DND-41 (cell line): ENCODE results near the gene ZNF23.

ENCODE experiments used
- ATAC-seq: fragments of 200-7000 bp; cut with Tn5 transposase; 3 replicates; pipeline ENCODE4 v1.9.1; 2021; ENCODE audit warnings: low read depth; ENCODE audit not compliant: insufficient read depth
- DNase-seq: peaks from one replicate; pipeline ENCODE4 v3.0.0-alpha.2; 2020
- H2AFZ ChIP-seq: 2 replicates; pipeline ENCODE4 v1.6.0; 2012; ENCODE audit warnings: low read depth, low read length
- H3K27ac ChIP-seq: 2 replicates; pipeline ENCODE4 v1.5.1; 2012; ENCODE audit warnings: low read length, inconsistent platforms
- H3K27me3 ChIP-seq: fragments of 200-600 bp; sonication (generic); 2 replicates; pipeline ENCODE4 v1.6.0; 2012; ENCODE audit warnings: low read length, mild to moderate bottlenecking, inconsistent platforms; ENCODE audit not compliant: insufficient read depth, poor library complexity
- H3K36me3 ChIP-seq: 2 replicates; pipeline ENCODE4 v1.5.1; 2012; ENCODE audit warnings: low read length, inconsistent platforms; ENCODE audit not compliant: insufficient read depth
- H3K4me1 ChIP-seq: 2 replicates; pipeline ENCODE4 v1.5.1; 2012; ENCODE audit warnings: mild to moderate bottlenecking, low read length; ENCODE audit not compliant: insufficient read depth
- H3K4me2 ChIP-seq: 2 replicates; pipeline ENCODE4 v1.6.0; 2012; ENCODE audit warnings: mild to moderate bottlenecking, moderate library complexity, low read length, inconsistent platforms; ENCODE audit not compliant: insufficient read depth
- H3K4me3 ChIP-seq, 2 experiments: fragments of 200-600 bp in 1 of 2; shearing (Covaris generic) in 1 of 2; 2 replicates each; pipeline ENCODE4 v1.5.1; 2012 to 2016; ENCODE audit warnings: inconsistent platforms in 2 of 2, low read length in 2 of 2, mild to moderate bottlenecking in 2 of 2, low read depth in 1 of 2, moderate library complexity in 1 of 2
- H3K79me2 ChIP-seq: 2 replicates; pipeline ENCODE4 v1.6.0; 2012; ENCODE audit warnings: low read length, inconsistent platforms; ENCODE audit not compliant: insufficient read depth
- H3K9ac ChIP-seq: 2 replicates; pipeline ENCODE4 v1.6.0; 2012; ENCODE audit warnings: low read depth, mild to moderate bottlenecking, inconsistent platforms, low read length, moderate library complexity
- H3K9me3 ChIP-seq: 2 replicates; pipeline ENCODE4 v1.5.1; 2012; ENCODE audit warnings: low read length, moderate library complexity, mild to moderate bottlenecking, inconsistent platforms; ENCODE audit not compliant: insufficient read depth, severe bottlenecking
- H4K20me1 ChIP-seq: 2 replicates; pipeline ENCODE4 v1.6.0; 2012; ENCODE audit warnings: low read length; ENCODE audit not compliant: insufficient read depth
- EZH2 ChIP-seq: IDR thresholded peaks from 3 replicates; pipeline ENCODE4 v1.6.1; 2012; ENCODE audit warnings: borderline replicate concordance, low read depth, mild to moderate bottlenecking, moderate library complexity, low read length, inconsistent platforms; ENCODE audit not compliant: severe bottlenecking
- TF ChIP-seq, protein P1 (sequence below): IDR thresholded peaks from 2 replicates; pipeline ENCODE4 v1.5.1; 2012; ENCODE audit warnings: borderline replicate concordance, low read length, moderate library complexity, mild to moderate bottlenecking; ENCODE audit not compliant: poor library complexity, severe bottlenecking; ENCODE audit errors: extremely low read depth

Gene ZNF23

DNA sequence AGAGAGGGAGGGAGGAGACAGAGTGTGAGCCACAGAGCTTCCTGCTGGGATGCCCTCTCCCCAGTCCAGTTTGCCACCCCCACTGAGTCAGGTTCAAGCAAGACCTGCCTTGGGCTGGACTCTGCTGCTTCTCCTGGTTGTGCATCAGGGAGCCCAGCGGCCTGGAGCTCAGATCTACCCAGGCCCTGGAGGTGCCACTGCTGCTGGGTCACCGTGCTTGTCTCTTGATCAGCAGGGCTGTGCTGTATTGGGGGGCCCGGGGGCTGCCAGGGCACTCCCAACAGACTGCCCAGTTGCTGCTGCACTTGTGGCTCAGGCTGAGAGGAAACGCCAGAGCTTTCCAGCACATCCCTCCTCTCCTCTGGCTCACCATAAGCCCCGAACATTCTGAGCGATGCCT, 29.1 kb downstream of the ZNF23 start:
- Histone ChIP-seq H4K20me1 (no peaks in the 10 kb centered on the region), H3K4me3 (no peak overlapping the region), H3K4me2 (no peak overlapping the region), H3K9me3 (no peaks in the 10 kb centered on the region), H3K4me1 (no peaks in the 10 kb centered on the region), H2AFZ (no peak overlapping the region), H3K36me3 (no peaks in the 10 kb centered on the region), H3K9ac (no peak overlapping the region), H3K27me3 (no peaks in the 10 kb centered on the region), H3K79me2 (no peaks in the 10 kb centered on the region), H3K27ac (no peak overlapping the region)
- ATAC-seq (no peak), DNase-seq (no peak)
- TF ChIP-seq, protein P1, sequence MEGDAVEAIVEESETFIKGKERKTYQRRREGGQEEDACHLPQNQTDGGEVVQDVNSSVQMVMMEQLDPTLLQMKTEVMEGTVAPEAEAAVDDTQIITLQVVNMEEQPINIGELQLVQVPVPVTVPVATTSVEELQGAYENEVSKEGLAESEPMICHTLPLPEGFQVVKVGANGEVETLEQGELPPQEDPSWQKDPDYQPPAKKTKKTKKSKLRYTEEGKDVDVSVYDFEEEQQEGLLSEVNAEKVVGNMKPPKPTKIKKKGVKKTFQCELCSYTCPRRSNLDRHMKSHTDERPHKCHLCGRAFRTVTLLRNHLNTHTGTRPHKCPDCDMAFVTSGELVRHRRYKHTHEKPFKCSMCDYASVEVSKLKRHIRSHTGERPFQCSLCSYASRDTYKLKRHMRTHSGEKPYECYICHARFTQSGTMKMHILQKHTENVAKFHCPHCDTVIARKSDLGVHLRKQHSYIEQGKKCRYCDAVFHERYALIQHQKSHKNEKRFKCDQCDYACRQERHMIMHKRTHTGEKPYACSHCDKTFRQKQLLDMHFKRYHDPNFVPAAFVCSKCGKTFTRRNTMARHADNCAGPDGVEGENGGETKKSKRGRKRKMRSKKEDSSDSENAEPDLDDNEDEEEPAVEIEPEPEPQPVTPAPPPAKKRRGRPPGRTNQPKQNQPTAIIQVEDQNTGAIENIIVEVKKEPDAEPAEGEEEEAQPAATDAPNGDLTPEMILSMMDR: no peak
- no peak for TF ChIP-seq EZH2

DNA sequence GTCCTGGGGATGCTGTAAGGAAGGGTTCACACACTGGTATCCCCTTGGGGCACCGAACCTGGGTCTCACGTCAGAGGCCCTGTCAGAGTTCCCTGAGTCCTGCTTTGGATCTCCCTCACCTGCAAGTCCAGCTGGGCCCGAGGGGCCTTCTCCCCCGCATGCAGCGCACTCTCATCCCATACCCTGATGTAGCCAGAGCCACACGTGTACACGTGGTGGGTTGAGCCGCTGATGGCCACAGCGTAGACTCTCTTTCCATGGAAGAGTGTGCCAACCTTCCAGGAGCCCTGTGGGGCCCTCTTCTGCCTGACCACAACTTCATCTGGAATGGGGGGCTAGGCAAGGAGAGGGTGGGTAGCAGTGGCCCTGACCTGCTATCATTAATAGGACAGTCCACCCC, 30.1 kb downstream of the ZNF23 start:
- ATAC-seq (no peak), DNase-seq (no peak)
- H3K4me3 ChIP-seq: no peak overlapping the region
- no peak for TF ChIP-seq EZH2
- TF ChIP-seq, protein P1: no peak
- no peaks in the 10 kb centered on the region for H3K36me3 ChIP-seq
- H4K20me1 ChIP-seq: no peaks in the 10 kb centered on the region
- H3K4me1 ChIP-seq: no peaks in the 10 kb centered on the region
- H3K27me3 ChIP-seq: no peaks in the 10 kb centered on the region
- no peaks in the 10 kb centered on the region for H3K9me3 ChIP-seq
- H3K4me2 ChIP-seq: no peak overlapping the region
- H3K79me2 ChIP-seq: no peaks in the 10 kb centered on the region
- no peak overlapping the region for H2AFZ ChIP-seq
- no peak overlapping the region for H3K9ac ChIP-seq
- H3K27ac ChIP-seq: no peak overlapping the region

DNA sequence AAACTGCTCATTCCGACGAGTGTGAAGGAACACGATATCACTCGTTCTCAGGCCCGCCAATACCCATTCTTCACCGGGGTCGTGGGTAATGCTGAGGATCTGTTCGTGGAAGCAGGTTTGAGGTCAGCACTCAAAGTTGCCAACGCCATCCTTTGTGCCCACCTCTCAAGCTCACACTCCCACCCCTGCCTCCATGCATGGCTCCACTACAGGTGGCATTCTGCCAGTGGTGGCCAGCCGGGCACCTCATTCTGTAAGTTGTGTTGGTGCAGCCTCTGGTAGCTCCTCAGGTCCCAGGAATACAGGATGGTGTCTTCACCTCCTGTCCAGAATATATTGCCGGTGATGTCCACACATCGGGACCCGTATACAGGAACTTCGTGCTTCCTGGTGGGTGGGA, 30.9 kb downstream of the ZNF23 start:
- Histone ChIP-seq H3K4me2 (no peak overlapping the region), H2AFZ (no peak overlapping the region), H4K20me1 (no peaks in the 10 kb centered on the region), H3K36me3 (no peaks in the 10 kb centered on the region), H3K4me3 (no peak overlapping the region), H3K4me1 (no peaks in the 10 kb centered on the region), H3K27ac (no peak overlapping the region), H3K27me3 (no peaks in the 10 kb centered on the region), H3K9me3 (no peaks in the 10 kb centered on the region), H3K79me2 (no peaks in the 10 kb centered on the region), H3K9ac (no peak overlapping the region)
- DNase-seq: no peak
- no peak for TF ChIP-seq EZH2
- TF ChIP-seq, protein P1: no peak
- ATAC-seq: no peak

DNA sequence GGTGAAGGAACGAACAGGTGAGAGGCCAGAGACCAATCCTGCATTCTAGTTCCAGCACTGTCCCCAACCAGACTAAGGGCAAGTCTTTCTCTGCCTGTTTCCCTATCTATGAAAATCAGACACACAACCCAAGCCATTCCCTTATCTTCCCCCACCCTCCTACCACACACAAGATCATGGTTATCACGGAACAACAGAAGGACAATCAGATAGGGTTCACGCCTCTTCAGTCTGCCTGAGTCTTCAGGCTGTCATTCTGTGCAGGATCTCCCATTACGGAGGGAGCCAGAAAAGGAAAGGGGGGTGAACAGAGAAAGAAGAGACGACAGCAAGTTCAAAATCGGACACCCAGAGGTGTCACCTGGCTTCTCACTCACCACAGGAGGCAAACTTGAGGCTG, 31.3 kb downstream of the ZNF23 start:
- no peak for DNase-seq
- Histone ChIP-seq H3K9me3 (no peaks in the 10 kb centered on the region), H3K9ac (no peak overlapping the region), H3K4me1 (no peaks in the 10 kb centered on the region), H2AFZ (no peak overlapping the region), H3K27ac (no peak overlapping the region), H3K4me2 (no peak overlapping the region), H3K36me3 (no peaks in the 10 kb centered on the region), H3K4me3 (no peak overlapping the region), H3K79me2 (no peaks in the 10 kb centered on the region), H4K20me1 (no peaks in the 10 kb centered on the region), H3K27me3 (no peaks in the 10 kb centered on the region)
- TF ChIP-seq EZH2: no peak
- TF ChIP-seq, protein P1: no peak
- ATAC-seq: no peak
